Brain microvascular endothelial cell (primary cell): ENCODE results near the gene KLRF1.

Experiments
- DNase-seq: peaks from one replicate; pipeline ENCODE4 v3.0.0-alpha.2; 2020
- H3K27ac ChIP-seq: fragments of 250-450 bp; sonication (Bioruptor Pico); 2 replicates; pipeline ENCODE4 v1.5.1; 2020; ENCODE audit warnings: mild to moderate bottlenecking, moderate library complexity
- H3K27me3 ChIP-seq: fragments of 250-450 bp; sonication (Bioruptor Pico); replicated peaks from 2 replicates; pipeline ENCODE4 v1.5.1; 2020; ENCODE audit warnings: mild to moderate bottlenecking
- H3K36me3 ChIP-seq: fragments of 250-450 bp; sonication (Bioruptor Pico); replicated peaks from 2 replicates; pipeline ENCODE4 v1.5.1; 2020; ENCODE audit warnings: mild to moderate bottlenecking
- H3K4me3 ChIP-seq: 2 replicates; pipeline ENCODE4 v1.5.1; 2011; ENCODE audit warnings: low read depth, mild to moderate bottlenecking, control low read depth, low read length, moderate library complexity
- CTCF ChIP-seq: IDR thresholded peaks from 2 replicates; pipeline ENCODE4 v1.5.1; 2011; ENCODE audit warnings: low read depth, mild to moderate bottlenecking, moderate library complexity, low read length, control low read depth, inconsistent platforms; ENCODE audit errors: missing control alignments
- in situ Hi-C: cut with HindIII; loops from 2 replicates; pipeline ENCODE4 v1.10.0; 2017; ENCODE audit warnings: low sequenced_read_pairs, low pct_ligation_motif_present

Gene KLRF1

GRCh38 chr12:9794484-9795093 lies 32.7 kb upstream of the KLRF1 start:
- no peak for TF ChIP-seq CTCF

GRCh38 chr12:9795945-9796344 lies 31.3 kb upstream of the KLRF1 start:
- Histone ChIP-seq H3K36me3 (no peaks in the 10 kb centered on the region), H3K27me3 (no peaks in the 10 kb centered on the region), H3K27ac (no peak overlapping the region), H3K4me3 (no peak overlapping the region)
- TF ChIP-seq CTCF: no peak
- in situ Hi-C loops: no loop called here
- no peak for DNase-seq

More at GRCh38 chr12:9794484-9795093, 32.7 kb upstream of the KLRF1 start:
- no peak for DNase-seq
- peak overlapping the region; percentile 41 for H3K27ac ChIP-seq
- H3K4me3 ChIP-seq: no peak overlapping the region
- in situ Hi-C loops: no loop called here
- H3K27me3 ChIP-seq: no peaks in the 10 kb centered on the region
- no peaks in the 10 kb centered on the region for H3K36me3 ChIP-seq

GRCh38 chr12:9796346-9796745 lies 30.9 kb upstream of the KLRF1 start:
- Histone ChIP-seq H3K27ac (no peak overlapping the region), H3K27me3 (no peaks in the 10 kb centered on the region), H3K36me3 (no peaks in the 10 kb centered on the region), H3K4me3 (no peak overlapping the region)
- no peak for TF ChIP-seq CTCF
- in situ Hi-C loops: no loop called here
- DNase-seq: no peak

- Histone ChIP-seq H3K27me3 (no peaks in the 10 kb centered on the region), H3K4me3 (no peak overlapping the region), H3K27ac (no peak overlapping the region), H3K36me3 (no peaks in the 10 kb centered on the region)
- in situ Hi-C loops: no loop called here
- DNase-seq: no peak
- no peak for TF ChIP-seq CTCF
Observed at GRCh38 chr12:9796971-9797370, 30.3 kb upstream of the KLRF1 start.

- Histone ChIP-seq H3K36me3 (no peaks in the 10 kb centered on the region), H3K4me3 (no peak overlapping the region), H3K27ac (no peak overlapping the region), H3K27me3 (no peaks in the 10 kb centered on the region)
- peak; percentile 72 for TF ChIP-seq CTCF
- in situ Hi-C loops: no loop called here
- DNase-seq: peak; percentile 59
Observed at GRCh38 chr12:9797722-9798619, 29.3 kb upstream of the KLRF1 start.
